ENCODE measurements around the gene TSPAN14. TPM values are rescaled to one million over a fixed set of nuclear protein-coding genes. Genes with fewer than 3 reads are reported as not detected.

Gene TSPAN14
- total and polyA plus RNA-seq, 2 of the 13 experiments (the other 11 are each of a cell fraction or from before 2014, with no cell fraction given) = 24.1 to 80.6 TPM

DNA sequence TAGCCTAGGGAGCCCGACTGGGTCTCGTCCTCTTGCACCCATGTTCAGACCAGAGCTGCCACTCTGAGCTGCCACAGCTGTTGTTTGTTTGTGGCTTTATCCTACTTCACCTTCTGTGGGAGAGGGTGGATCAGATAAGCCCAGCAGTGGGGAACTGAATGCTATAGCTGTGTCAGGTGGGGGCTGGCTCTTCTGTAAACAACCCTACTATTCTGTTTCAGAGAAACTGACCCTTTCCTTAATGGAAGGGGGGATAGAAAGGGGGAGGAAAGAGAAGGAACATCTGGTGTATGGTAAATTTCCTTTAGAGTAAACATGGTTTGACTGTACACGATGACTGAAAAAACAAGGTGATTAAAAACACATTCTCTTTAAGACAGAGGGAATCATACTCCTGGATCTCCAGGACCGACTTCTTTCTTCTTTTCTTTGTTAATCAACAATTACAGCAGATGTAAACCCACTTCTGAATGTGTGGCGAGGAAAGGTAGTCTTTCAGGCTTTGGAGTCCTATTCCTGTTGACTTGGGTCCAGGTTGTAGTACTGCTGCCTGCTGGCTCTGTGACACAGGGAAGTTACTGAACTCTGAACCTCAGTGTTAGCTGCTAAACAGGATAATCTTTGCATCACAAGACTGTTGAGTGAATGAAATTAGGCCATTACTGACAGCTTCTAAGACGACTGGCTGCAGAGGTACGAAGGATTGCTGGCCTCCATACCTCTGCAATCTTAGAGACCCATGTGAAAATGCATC lies 39.8 kb upstream of the TSPAN14 start (continued):
- TF ChIP-seq AHDC1 (CRISPR knock-in tag; IDR thresholded peaks at IDR 0.05; ENCODE audit: borderline replicate concordance) = peak; percentile 80; the same call in 1 of the 2 replicates

DNA sequence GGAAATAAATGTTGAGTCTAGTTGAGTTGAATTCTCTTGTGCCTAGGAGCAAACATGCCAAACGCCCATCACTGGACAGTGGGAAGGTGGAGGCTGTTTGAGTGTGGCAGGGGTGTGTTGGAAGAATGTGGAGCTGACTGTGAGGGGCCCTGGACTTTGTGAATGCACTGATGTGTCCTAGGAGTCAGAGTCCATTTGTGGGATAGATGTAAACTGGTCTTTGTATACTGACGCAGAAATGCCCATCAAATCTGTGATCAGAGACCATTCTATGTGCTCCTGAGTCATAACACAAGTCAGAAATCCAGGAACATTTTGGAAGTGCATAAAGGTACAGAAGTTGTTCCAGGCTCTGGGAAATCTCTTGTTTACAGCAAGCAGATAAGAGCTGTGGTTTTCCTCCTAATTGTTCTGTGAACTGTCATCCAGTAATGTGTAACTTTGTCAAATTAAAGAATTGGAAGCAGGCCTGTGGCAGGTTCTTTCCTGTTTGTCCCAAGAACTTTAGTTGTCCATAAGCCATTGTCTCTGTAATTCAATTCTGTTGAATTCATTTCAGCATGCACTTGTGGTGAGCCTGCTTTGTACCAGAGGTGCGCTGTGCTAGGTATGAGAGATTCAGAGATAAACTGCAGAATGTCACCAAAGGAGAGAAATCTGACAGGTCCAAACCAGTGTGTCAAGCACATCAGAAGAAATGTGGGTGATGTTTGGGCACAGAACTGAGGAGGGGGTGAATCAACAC lies 38.2 kb upstream of the TSPAN14 start:
- peak overlapping the region; percentile 66 for H3K4me2 ChIP-seq (ENCODE audit: low read depth, low read length)
- peak overlapping the region; percentile 72 for H3K27ac ChIP-seq (ENCODE audit: extremely low read length, insufficient read depth, low read length)
- peak; percentile 78 for ATAC-seq
- H3K9me3 ChIP-seq (ENCODE audit: low read length) = no peaks in the 10 kb centered on the region
- 32% methylated on average over 3 of the region's 3 CpGs for WGBS (ENCODE audit: low lambda C conversion rate)
- intact Hi-C loops (cut with micrococcal nuclease; ENCODE audit: unreplicated experiment) = no loop called here
- H4K20me1 ChIP-seq (ENCODE audit: insufficient read depth, low read length) = peaks cover 5% of the 10 kb centered on the region; the same call in 1 of the 2 replicates
- CTCF ChIA-PET (ENCODE audit: low intra/inter-chr PET ratio, low total read pairs) = no interaction called here
- peak; percentile 85 for FAIRE-seq
- no peak overlapping the region for H2AFZ ChIP-seq (ENCODE audit: low read length)
- H3K4me3 ChIP-seq (replicated peaks in 1 of 3; ENCODE audit: insufficient read depth in 1 of 3, low read depth in 2 of 3, low read length in 3 of 3) = no peak overlapping the region
- H3K27me3 ChIP-seq (ENCODE audit: control insufficient read depth in 1 of 2, insufficient read depth in 2 of 2, low read length in 2 of 2) = no peaks in the 10 kb centered on the region
- peak; percentile 80 for DNase-seq (ENCODE audit: low spot score)
- in situ Hi-C loops (cut with HindIII; ENCODE audit: extremely low pct_ligation_motif_present, low pct_unique_long_range_greater_than_20kb) = no loop called here
- POLR2A ChIA-PET = interaction anchor here (0.6 to 1.1 kb wide), 4 partner anchors 8 to 84 kb away, joined by 3 to 4 read pairs (median 4); partner anchors contain the start of gene PRXL2A
- H3K4me1 ChIP-seq (ENCODE audit: insufficient read depth, low read length) = peaks cover 62% of the 10 kb centered on the region
- peaks cover 5 to 8% of the 10 kb centered on the region in 2 experiments for H3K36me3 ChIP-seq (replicated peaks in 1 of 2; ENCODE audit: control insufficient read depth in 1 of 2, insufficient read depth in 2 of 2, low read length in 2 of 2)
- no peak overlapping the region; the same call in 1 of the 2 replicates for H3K9ac ChIP-seq (ENCODE audit: insufficient read depth, low read depth, low read length)
- H3K79me2 ChIP-seq (ENCODE audit: insufficient read depth, low read length) = peaks cover 71% of the 10 kb centered on the region
- BruUV-seq (replicated peaks) = no TSS peak
- peak; percentile 22; the same call in 1 of the 2 replicates for TF ChIP-seq ZNF263 (CRISPR knock-in tag; IDR thresholded peaks at IDR 0.05)
- TF ChIP-seq POGZ (CRISPR knock-in tag; IDR thresholded peaks at IDR 0.05) = peak; percentile 60
- TF ChIP-seq, protein P1, sequence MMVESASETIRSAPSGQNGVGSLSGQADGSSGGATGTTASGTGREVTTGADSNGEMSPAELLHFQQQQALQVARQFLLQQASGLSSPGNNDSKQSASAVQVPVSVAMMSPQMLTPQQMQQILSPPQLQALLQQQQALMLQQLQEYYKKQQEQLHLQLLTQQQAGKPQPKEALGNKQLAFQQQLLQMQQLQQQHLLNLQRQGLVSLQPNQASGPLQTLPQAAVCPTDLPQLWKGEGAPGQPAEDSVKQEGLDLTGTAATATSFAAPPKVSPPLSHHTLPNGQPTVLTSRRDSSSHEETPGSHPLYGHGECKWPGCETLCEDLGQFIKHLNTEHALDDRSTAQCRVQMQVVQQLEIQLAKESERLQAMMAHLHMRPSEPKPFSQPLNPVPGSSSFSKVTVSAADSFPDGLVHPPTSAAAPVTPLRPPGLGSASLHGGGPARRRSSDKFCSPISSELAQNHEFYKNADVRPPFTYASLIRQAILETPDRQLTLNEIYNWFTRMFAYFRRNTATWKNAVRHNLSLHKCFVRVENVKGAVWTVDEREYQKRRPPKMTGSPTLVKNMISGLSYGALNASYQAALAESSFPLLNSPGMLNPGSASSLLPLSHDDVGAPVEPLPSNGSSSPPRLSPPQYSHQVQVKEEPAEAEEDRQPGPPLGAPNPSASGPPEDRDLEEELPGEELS (CRISPR knock-in tag; IDR thresholded peaks at IDR 0.05) = peak; percentile 77
- no peak for TF ChIP-seq SMC3 (IDR thresholded peaks at IDR 0.05; ENCODE audit: low read length)
- no peak for TF ChIP-seq ZNF260 (CRISPR knock-in tag; IDR thresholded peaks at IDR 0.05; ENCODE audit: borderline replicate concordance, low read depth)
- peak; percentile 37; the same call in 1 of the 2 replicates for TF ChIP-seq ZBTB7A (CRISPR knock-in tag; IDR thresholded peaks at IDR 0.05)
- TF ChIP-seq SALL1 (CRISPR knock-in tag; IDR thresholded peaks at IDR 0.05) = peak; percentile 86
- no peak for TF ChIP-seq BHLHE40 (IDR thresholded peaks at IDR 0.05; ENCODE audit: low read length)
- TF ChIP-seq ZGPAT (CRISPR knock-in tag; IDR thresholded peaks at IDR 0.05) = peak; percentile 23; the same call in 1 of the 2 replicates
